MV-4-11 (cell line): Measurements from ENCODE around the gene KLRG1.
A peak's percentile ranks its signal among the peaks of the same experiment; 100 is the strongest.

Experiments
- DNase-seq: peaks from one replicate; lab custom pipeline; 2025; lab: John Stamatoyannopoulos, UW

KLRG1 gene

GRCh38 chr12:9040484-9041186, 51.3 kb downstream of the KLRG1 start:
- DNase-seq = no peak

GRCh38 chr12:9041321-9041720, 52.0 kb downstream of the KLRG1 start:
- no peak for DNase-seq

- DNase-seq = no peak
Measured at GRCh38 chr12:9043766-9044165, 54.4 kb downstream of the KLRG1 start.

GRCh38 chr12:9047105-9047504, 57.8 kb downstream of the KLRG1 start:
- no peak for DNase-seq

- no peak for DNase-seq
Measured at GRCh38 chr12:9048930-9049329, 59.6 kb downstream of the KLRG1 start.

GRCh38 chr12:9049520-9050133, 60.3 kb downstream of the KLRG1 start:
- peak; percentile 41 for DNase-seq

- DNase-seq = no peak
Measured at GRCh38 chr12:9050521-9051157, 61.3 kb downstream of the KLRG1 start.

GRCh38 chr12:9051158-9051550, 61.8 kb downstream of the KLRG1 start:
- peak; percentile 68 for DNase-seq

- DNase-seq = no peak
Measured at GRCh38 chr12:9052610-9053009, 63.3 kb downstream of the KLRG1 start.
